ENCODE results near the gene DGKA.

DNA sequence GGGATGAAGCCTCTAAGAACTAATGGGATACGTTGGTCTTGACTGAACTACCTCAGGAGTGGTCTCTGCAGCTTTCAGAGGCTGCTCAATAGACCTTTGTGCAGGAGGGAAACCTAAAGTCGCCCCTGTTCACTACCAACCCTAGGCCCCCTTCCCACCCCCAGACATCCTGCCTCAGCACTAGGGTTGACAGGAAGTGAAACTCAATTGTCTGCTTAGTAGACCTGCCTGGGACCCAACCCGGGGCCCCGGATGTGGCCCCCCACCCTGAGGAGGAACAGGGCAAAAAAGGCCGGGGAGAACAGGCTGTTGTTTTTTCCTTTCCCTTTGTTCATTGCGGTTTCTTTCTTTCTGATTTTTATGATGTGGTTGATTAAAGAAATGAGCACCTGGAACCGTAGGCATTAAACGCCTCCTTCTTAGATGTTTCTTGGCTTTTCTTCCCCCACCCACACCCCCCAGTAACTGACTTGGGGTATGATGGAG lies 1.6 kb upstream of the DGKA start:
- TF ChIP-seq POLR2A (IDR thresholded peaks at IDR 0.05): no peak
- TF ChIP-seq, protein P1, sequence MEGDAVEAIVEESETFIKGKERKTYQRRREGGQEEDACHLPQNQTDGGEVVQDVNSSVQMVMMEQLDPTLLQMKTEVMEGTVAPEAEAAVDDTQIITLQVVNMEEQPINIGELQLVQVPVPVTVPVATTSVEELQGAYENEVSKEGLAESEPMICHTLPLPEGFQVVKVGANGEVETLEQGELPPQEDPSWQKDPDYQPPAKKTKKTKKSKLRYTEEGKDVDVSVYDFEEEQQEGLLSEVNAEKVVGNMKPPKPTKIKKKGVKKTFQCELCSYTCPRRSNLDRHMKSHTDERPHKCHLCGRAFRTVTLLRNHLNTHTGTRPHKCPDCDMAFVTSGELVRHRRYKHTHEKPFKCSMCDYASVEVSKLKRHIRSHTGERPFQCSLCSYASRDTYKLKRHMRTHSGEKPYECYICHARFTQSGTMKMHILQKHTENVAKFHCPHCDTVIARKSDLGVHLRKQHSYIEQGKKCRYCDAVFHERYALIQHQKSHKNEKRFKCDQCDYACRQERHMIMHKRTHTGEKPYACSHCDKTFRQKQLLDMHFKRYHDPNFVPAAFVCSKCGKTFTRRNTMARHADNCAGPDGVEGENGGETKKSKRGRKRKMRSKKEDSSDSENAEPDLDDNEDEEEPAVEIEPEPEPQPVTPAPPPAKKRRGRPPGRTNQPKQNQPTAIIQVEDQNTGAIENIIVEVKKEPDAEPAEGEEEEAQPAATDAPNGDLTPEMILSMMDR (IDR thresholded peaks at IDR 0.05): no peak
